ENCODE measurements around the gene VSTM2L.

VSTM2L gene

GRCh38 chr20:37973059-37973910, 70.4 kb downstream of the VSTM2L start:
- Histone ChIP-seq H3K36me3 (no peaks in the 10 kb centered on the region), H3K27me3 (no peaks in the 10 kb centered on the region), H3K9me3 (no peaks in the 10 kb centered on the region), H3K4me1 (peaks cover 17% of the 10 kb centered on the region), H3K4me3 (ENCODE audit: low read depth, low read length) (no peak overlapping the region)
- DNase-seq = no peak
- TF ChIP-seq, protein P1, sequence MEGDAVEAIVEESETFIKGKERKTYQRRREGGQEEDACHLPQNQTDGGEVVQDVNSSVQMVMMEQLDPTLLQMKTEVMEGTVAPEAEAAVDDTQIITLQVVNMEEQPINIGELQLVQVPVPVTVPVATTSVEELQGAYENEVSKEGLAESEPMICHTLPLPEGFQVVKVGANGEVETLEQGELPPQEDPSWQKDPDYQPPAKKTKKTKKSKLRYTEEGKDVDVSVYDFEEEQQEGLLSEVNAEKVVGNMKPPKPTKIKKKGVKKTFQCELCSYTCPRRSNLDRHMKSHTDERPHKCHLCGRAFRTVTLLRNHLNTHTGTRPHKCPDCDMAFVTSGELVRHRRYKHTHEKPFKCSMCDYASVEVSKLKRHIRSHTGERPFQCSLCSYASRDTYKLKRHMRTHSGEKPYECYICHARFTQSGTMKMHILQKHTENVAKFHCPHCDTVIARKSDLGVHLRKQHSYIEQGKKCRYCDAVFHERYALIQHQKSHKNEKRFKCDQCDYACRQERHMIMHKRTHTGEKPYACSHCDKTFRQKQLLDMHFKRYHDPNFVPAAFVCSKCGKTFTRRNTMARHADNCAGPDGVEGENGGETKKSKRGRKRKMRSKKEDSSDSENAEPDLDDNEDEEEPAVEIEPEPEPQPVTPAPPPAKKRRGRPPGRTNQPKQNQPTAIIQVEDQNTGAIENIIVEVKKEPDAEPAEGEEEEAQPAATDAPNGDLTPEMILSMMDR (IDR thresholded peaks at IDR 0.05; ENCODE audit: low read depth, low read length) = no peak

DNA sequence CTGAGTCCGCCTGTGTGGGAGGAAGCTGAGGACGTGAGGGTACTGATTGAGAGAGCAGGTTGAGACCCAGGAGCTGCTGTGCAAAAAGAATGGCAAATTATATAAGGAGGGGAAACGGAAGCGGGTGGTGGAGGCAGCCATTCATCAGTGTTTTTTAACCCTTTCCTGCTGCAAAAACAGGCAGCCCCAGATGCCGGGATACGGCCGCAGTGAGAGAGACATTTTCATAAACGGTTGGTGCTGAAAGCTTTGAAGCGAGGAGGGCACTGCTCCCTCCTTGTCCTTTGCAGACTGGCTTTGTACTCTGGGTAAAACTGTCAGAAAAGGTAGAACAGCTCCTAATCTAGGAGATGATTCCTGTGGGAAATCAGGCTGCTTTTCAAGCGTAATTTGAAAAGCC, 74.0 kb downstream of the VSTM2L start:
- Histone ChIP-seq H3K9me3 (no peaks in the 10 kb centered on the region), H3K27me3 (no peaks in the 10 kb centered on the region), H3K36me3 (peaks cover 3% of the 10 kb centered on the region; the same call in 1 of the 2 replicates), H3K4me3 (ENCODE audit: low read depth, low read length) (peak overlapping the region; percentile 34), H3K4me1 (peaks cover 5% of the 10 kb centered on the region)
- no peak for DNase-seq
- TF ChIP-seq, protein P1 (IDR thresholded peaks at IDR 0.05; ENCODE audit: low read depth, low read length) = no peak

- no peaks in the 10 kb centered on the region for H3K27me3 ChIP-seq
- peaks cover 5% of the 10 kb centered on the region for H3K4me1 ChIP-seq
- H3K9me3 ChIP-seq = no peaks in the 10 kb centered on the region
- TF ChIP-seq, protein P1 (IDR thresholded peaks at IDR 0.05; ENCODE audit: low read depth, low read length) = no peak
- no peak overlapping the region for H3K4me3 ChIP-seq (ENCODE audit: low read depth, low read length)
- peaks cover 4% of the 10 kb centered on the region; the same call in 1 of the 2 replicates for H3K36me3 ChIP-seq
- no peak for DNase-seq
These were observed 74.4 kb downstream of the VSTM2L start for GRCh38 chr20:37977338-37977737.

- no peak overlapping the region for H3K4me3 ChIP-seq (ENCODE audit: low read depth, low read length)
- peaks cover 4% of the 10 kb centered on the region; the same call in 1 of the 2 replicates for H3K36me3 ChIP-seq
- TF ChIP-seq, protein P1 (IDR thresholded peaks at IDR 0.05; ENCODE audit: low read depth, low read length) = no peak
- DNase-seq = no peak
- H3K9me3 ChIP-seq = no peaks in the 10 kb centered on the region
- peaks cover 5% of the 10 kb centered on the region for H3K4me1 ChIP-seq
- H3K27me3 ChIP-seq = no peaks in the 10 kb centered on the region
These were observed 74.9 kb downstream of the VSTM2L start for GRCh38 chr20:37977786-37978185.

DNA sequence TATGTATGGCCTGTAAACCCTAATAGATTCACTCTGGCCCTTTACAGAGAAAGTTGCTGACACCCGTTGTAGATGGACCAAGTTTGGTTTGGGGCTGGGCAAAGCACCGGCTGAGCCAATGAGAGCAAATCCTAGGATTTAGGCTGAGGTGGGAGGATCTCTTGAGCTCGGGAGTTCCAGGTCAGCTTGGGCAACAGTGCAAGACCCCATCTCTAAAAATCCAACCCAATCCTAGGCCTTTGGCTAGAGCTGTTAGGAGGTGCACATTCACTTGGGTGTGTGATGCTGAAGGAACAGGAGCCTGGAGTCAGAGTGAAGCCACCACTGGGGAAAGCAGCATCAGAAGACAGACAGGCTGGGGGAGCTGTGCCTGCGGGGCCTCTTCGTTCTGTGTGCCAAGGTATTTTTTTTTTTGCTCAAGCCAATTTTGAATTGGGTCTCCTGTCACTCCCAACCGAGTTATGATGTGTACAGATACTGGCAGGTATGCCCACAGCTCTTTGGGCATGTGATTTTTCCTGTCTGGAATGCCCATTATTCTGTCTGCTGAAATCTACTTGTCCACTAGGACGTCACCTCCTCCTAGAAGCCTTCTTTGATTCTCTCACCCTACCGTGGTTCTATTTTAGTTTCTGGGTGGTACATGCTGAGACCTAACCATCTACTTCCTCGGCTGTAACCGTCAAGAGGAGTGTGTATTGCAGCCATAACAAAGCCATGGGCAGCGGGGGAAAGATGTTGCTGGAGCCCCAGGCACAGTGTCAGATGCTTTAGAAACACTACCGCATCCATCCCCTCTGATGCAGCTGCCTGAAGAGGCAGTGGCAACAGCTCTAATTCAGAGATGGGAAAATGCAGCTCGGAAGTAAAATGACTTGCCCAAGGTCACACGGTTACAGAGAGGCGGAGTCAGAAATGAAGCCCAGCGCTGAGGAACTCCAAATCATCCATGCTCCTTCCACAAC, 76.4 kb downstream of the VSTM2L start:
- TF ChIP-seq, protein P1 (IDR thresholded peaks at IDR 0.05; ENCODE audit: low read depth, low read length) = no peak
- Histone ChIP-seq H3K9me3 (no peaks in the 10 kb centered on the region), H3K4me3 (ENCODE audit: low read depth, low read length) (no peak overlapping the region), H3K27me3 (no peaks in the 10 kb centered on the region), H3K36me3 (peaks cover 4% of the 10 kb centered on the region; the same call in 1 of the 2 replicates), H3K4me1 (peaks cover 12% of the 10 kb centered on the region)
- DNase-seq = no peak

Measured in BE2C (cell line).